Measurements from ENCODE around the gene SNCG.
"Not testable (repeated sequence)": the region's sequence is repeated elsewhere in the genome, so short reads cannot be mapped to it uniquely, and the experiment has no call there.

SNCG gene

DNA sequence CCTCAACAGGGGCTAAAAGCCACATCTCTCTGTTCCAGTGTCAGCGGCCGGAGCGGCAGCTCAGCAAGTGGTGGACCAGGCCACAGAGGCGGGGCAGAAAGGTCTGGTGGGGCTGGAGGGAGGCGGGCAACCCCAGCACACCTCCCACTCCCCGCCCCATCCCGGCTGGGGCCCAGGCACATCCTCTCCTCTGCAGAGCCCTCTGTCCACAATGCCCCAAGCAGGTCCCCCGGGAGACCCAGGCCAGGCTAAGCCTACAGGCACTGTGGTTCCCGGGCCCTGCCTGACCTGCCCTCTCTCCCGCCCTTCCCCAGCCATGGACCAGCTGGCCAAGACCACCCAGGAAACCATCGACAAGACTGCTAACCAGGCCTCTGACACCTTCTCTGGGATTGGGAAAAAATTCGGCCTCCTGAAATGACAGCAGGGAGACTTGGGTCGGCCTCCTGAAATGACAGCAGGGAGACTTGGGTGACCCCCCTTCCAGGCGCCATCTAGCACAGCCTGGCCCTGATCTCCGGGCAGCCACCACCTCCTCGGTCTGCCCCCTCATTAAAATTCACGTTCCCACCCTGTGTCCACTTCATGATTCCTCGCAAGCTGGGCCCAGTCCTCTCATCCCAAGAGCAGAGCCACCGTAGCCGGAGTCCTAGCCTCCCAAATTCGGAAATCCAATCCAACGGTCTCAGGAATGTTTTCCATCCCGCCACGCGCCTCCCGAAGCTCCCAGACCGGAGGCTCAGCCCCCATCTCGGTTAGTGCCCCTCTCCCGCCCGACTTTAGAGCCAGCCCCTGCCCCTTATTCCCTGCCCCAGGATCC lies 12.0 kb downstream of the SNCG start:
- peak; percentile 39 for DNase-seq (ENCODE audit: low spot score)
- TF ChIP-seq, protein P1, sequence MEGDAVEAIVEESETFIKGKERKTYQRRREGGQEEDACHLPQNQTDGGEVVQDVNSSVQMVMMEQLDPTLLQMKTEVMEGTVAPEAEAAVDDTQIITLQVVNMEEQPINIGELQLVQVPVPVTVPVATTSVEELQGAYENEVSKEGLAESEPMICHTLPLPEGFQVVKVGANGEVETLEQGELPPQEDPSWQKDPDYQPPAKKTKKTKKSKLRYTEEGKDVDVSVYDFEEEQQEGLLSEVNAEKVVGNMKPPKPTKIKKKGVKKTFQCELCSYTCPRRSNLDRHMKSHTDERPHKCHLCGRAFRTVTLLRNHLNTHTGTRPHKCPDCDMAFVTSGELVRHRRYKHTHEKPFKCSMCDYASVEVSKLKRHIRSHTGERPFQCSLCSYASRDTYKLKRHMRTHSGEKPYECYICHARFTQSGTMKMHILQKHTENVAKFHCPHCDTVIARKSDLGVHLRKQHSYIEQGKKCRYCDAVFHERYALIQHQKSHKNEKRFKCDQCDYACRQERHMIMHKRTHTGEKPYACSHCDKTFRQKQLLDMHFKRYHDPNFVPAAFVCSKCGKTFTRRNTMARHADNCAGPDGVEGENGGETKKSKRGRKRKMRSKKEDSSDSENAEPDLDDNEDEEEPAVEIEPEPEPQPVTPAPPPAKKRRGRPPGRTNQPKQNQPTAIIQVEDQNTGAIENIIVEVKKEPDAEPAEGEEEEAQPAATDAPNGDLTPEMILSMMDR (IDR thresholded peaks at IDR 0.05; ENCODE audit: extremely low read depth, insufficient read depth, missing control alignments): no peak
- in situ Hi-C loops (cut with MboI; ENCODE audit: low pct_unique_long_range_greater_than_20kb, low sequenced_read_pairs, unreplicated experiment): no loop called here

DNA sequence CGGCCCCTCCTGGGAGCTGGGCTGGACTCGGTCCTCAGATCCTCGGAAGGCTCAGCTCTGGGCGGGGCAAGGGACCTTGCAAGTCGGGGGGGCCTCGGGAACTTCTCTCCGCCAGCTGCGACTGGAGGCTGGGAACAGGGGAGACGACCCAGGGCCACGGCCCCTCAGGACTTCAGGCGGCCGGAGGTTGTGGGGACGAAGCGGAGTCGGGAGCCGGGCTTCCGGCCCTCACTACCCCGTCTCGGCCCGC lies 12.5 kb downstream of the SNCG start:
- no peak for DNase-seq (ENCODE audit: low spot score)
- TF ChIP-seq, protein P1 (IDR thresholded peaks at IDR 0.05; ENCODE audit: extremely low read depth, insufficient read depth, missing control alignments): no peak
- in situ Hi-C loops (cut with MboI; ENCODE audit: low pct_unique_long_range_greater_than_20kb, low sequenced_read_pairs, unreplicated experiment): no loop called here

DNA sequence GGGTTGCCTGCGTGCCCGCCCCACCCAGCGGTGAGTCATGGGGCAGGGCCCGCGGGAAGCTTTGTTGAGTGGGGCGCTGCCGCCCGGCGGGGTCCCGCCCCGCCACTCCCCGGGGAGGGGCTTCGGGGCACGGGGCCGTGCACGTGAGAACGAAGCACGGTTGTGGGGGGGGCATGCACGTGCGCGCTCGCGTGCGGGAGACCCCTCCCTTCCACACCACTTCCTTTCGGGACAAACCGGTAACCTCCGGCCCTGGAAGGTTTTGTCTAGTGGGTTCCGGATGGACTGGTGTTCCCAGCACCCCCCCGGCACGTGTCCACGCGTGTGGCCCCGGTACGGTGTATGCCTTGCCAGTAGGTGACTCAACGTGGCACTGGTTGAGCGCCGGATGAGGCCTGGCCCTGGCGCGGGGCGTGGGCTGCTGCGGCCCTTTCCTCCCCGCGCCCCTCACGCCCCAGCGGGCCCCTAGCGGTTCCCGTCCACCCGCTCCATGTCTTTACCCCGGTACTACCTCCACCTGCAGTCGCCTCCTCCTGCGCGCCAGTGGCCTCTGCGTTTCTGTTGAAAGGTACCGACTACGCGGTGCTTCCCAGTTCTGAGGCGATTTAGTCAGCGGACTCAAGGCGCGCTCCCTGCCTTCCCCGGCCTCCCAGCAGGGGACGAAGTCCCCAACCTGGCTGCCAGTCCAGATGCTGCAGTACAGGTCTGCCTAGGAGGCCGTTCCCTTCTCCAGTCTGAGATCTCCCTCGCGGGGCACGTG lies 13.0 kb downstream of the SNCG start:
- in situ Hi-C loops (cut with MboI; ENCODE audit: low pct_unique_long_range_greater_than_20kb, low sequenced_read_pairs, unreplicated experiment): no loop called here
- peak; percentile 90 for DNase-seq (ENCODE audit: low spot score)
- TF ChIP-seq, protein P1 (IDR thresholded peaks at IDR 0.05; ENCODE audit: extremely low read depth, insufficient read depth, missing control alignments): no peak

DNA sequence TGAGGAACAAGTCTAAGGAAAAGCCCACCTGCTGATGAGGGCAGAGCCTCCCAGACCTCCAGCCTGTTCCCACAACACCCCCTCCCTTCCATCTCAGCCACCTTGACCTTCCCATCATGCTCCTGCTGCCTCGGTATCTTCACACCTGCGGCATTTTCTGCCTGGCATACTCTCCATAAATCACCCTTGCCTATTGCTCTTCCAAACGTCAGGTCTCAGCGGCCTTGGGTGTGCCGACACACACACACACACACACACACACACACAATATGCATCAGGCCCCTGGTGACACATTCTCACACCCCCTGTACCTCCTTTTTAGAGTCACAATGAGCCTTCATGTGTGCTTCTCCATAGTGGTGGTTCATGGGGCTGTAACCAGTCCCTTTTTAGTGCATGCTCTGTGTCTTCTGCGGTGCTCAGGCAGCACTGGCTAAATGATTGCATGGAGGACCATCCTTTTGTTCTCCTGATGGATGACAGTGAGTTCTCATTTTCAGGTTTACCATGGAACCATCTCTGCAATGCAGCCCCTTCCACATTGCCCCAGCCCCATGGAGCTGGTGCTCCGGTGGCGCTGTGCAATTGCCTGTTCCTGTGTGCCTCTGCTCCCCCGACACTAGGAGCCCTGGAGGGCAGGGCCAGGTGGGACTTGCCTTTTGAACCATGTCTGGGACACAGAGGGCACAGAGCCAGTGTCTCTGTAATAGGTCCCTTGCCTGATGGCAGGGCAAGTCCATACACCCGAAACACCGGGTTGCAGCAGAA lies 14.4 kb downstream of the SNCG start:
- in situ Hi-C loops (cut with MboI; ENCODE audit: low pct_unique_long_range_greater_than_20kb, low sequenced_read_pairs, unreplicated experiment): no loop called here
- TF ChIP-seq, protein P1 (IDR thresholded peaks at IDR 0.05; ENCODE audit: extremely low read depth, insufficient read depth, missing control alignments): no peak
- DNase-seq (ENCODE audit: low spot score): no peak

DNA sequence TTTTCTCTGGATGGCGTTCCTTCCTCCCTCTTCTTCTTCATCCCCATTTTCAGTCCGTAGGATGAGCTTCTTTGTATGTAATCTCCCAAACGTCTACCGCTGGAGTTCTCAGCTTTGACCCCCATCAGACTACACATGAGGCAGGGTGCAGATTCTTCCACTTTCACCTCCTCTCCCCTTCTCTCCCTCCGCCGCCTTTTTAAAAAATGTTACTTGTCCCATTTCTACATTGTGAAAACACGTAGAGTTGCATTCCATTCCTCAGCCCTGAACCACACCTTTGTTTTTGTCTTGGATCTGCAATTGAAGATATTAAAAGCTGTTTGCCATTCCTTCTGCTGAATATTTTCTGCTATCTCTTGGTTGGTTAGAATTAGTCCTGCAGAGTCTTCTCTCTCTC lies 16.1 kb downstream of the SNCG start:
- in situ Hi-C loops (cut with MboI; ENCODE audit: low pct_unique_long_range_greater_than_20kb, low sequenced_read_pairs, unreplicated experiment): no loop called here
- TF ChIP-seq, protein P1 (IDR thresholded peaks at IDR 0.05; ENCODE audit: extremely low read depth, insufficient read depth, missing control alignments): no peak
- no peak for DNase-seq (ENCODE audit: low spot score)

DNA sequence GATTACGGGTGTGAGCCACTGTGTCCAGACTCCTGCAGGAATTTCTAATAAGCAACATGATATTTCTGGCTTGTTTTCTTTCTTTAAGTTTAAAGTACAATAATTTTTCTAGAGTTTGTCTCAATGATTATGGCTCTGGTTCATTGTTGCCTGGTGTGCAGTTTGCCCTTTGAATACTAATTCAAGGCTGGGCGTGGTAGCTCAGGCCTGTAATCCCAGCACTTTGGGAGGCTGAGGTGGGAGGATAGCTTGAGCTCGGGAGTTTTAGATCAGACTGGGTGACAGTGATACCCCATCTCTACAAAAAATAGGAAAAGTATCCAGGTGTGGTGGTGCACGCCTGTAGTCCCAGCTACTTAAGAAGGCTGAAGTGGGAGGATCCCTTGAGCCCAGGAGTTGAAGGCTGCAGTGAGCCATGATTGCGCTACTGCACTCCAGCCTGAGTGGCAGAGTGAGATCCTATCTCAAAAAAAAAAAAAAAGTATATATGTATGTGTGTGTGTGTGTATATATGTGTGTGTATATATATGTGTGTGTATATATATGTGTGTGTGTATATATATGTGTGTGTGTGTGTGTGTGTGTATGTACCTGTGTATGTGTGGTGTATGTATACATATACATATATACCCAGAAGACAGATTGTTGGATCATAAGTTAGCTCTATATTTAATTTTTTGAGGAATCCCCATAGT lies 18.1 kb downstream of the SNCG start:
- TF ChIP-seq, protein P1 (IDR thresholded peaks at IDR 0.05; ENCODE audit: extremely low read depth, insufficient read depth, missing control alignments): no peak
- in situ Hi-C loops (cut with MboI; ENCODE audit: low pct_unique_long_range_greater_than_20kb, low sequenced_read_pairs, unreplicated experiment): no loop called here
- no peak for DNase-seq (ENCODE audit: low spot score)

DNA sequence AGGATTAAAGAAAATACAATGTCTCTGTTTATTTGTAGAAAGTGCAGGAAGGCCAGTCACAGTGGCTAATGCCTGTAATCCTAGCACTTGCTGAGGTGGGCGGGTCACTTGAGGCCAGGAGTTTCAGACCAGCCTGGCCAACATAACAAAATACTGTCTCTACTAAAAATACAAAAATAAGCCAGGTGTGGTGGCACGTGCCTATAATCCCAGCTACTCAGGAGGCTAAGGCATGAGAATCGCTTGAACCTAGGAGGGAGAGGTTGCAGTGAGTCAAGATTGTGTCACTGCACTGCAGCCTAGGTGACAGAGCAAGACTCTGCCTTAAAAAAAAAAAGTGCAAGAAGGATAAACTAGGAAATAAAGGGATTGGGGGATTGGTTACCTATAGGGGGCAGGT lies 20.1 kb downstream of the SNCG start:
- in situ Hi-C loops (cut with MboI; ENCODE audit: low pct_unique_long_range_greater_than_20kb, low sequenced_read_pairs, unreplicated experiment); DNase-seq (ENCODE audit: low spot score): not testable (repeated sequence)
